Stimulated activated CD8-positive, alpha-beta memory T cell treated with anti-CD3 and anti-CD28 coated beads, Interleukin-4, amount 100 ng/mL, for 48 hours (primary cell): ENCODE data around the gene MYOM1.
"Not testable (repeated sequence)": the region's sequence is repeated elsewhere in the genome, so short reads cannot be mapped to it uniquely, and the experiment has no call there.

Experiments
- DNase-seq: peaks from one replicate; pipeline ENCODE4 v3.0.0-alpha.2; 2020

MYOM1 gene

GRCh38 chr18:3073353-3073752, 146.4 kb downstream of the MYOM1 start:
- DNase-seq, result not testable (repeated sequence)

- DNase-seq, result no peak
Measured at GRCh38 chr18:3071676-3072075, 148.1 kb downstream of the MYOM1 start.

- DNase-seq, result no peak
Measured at GRCh38 chr18:3069671-3070433, 149.9 kb downstream of the MYOM1 start.

GRCh38 chr18:3067722-3068121, 152.0 kb downstream of the MYOM1 start:
- DNase-seq, result no peak

GRCh38 chr18:3067165-3067661, 152.6 kb downstream of the MYOM1 start:
- no peak for DNase-seq

GRCh38 chr18:3066341-3067110, 153.2 kb downstream of the MYOM1 start:
- DNase-seq, result no peak

- DNase-seq, result not testable (repeated sequence)
Measured at GRCh38 chr18:3063766-3064165, 156.0 kb downstream of the MYOM1 start.

GRCh38 chr18:3062798-3063680, 156.7 kb downstream of the MYOM1 start:
- DNase-seq, result peak; percentile 83

GRCh38 chr18:3061581-3062312, 158.0 kb downstream of the MYOM1 start:
- peak; percentile 67 for DNase-seq

GRCh38 chr18:3060667-3061580, 158.8 kb downstream of the MYOM1 start:
- DNase-seq, result peak; percentile 60

GRCh38 chr18:3059272-3059671, 160.5 kb downstream of the MYOM1 start:
- DNase-seq, result no peak

GRCh38 chr18:3058328-3059191, 161.2 kb downstream of the MYOM1 start:
- DNase-seq, result no peak

GRCh38 chr18:3057526-3057925, 162.2 kb downstream of the MYOM1 start:
- no peak for DNase-seq

GRCh38 chr18:3056311-3056710, 163.5 kb downstream of the MYOM1 start:
- DNase-seq, result no peak

GRCh38 chr18:3055816-3056215, 164.0 kb downstream of the MYOM1 start:
- no peak for DNase-seq

GRCh38 chr18:3055186-3055728, 164.5 kb downstream of the MYOM1 start:
- DNase-seq, result no peak

- no peak for DNase-seq
Measured at GRCh38 chr18:3054780-3055179, 165.0 kb downstream of the MYOM1 start.

- DNase-seq, result no peak
Measured at GRCh38 chr18:3054214-3054613, 165.6 kb downstream of the MYOM1 start.

GRCh38 chr18:3053081-3053480, 166.7 kb downstream of the MYOM1 start:
- DNase-seq, result peak; percentile 10

GRCh38 chr18:3052411-3052758, 167.4 kb downstream of the MYOM1 start:
- peak; percentile 4 for DNase-seq
